Caco-2 (cell line): Measurements from ENCODE around the gene PPP1R9A. TPM values are rescaled to one million over a fixed set of nuclear protein-coding genes. Genes with fewer than 3 reads are reported as not detected.

Experiments
- BruUV-seq: library from RNA; stranded (reverse); fragments of 400-500 nt; replicated peaks from 2 replicates; lab custom pipeline; 2021; lab: Mats Ljungman, UMichigan
- CTCF ChIA-PET: fragments of 300-600 bp; sonication (Branson Sonifier 250); formaldehyde crosslinking; loops from one replicate; lab custom pipeline; 2022; ENCODE audit warnings: antibody characterized with exemption; lab: Charles Lee
- POLR2A ChIA-PET: fragments of 300-600 bp; sonication (Branson Sonifier 250); formaldehyde crosslinking; loops from one replicate; lab custom pipeline; 2022; ENCODE audit warnings: antibody characterized with exemption; lab: Charles Lee
- DNase-seq, 2 experiments: peaks; one replicate each; pipeline versions ENCODE4 v3.0.0 to v3.0.0-alpha.2; 2020 to 2022
- H3K27me3 ChIP-seq: replicated peaks from 2 replicates; pipeline ENCODE4 v1.6.0; 2011; ENCODE audit warnings: low read length; ENCODE audit not compliant: control insufficient read depth, insufficient read depth
- H3K36me3 ChIP-seq: 2 replicates; pipeline ENCODE4 v1.5.1; 2011; ENCODE audit warnings: low read length; ENCODE audit not compliant: control insufficient read depth, insufficient read depth
- H3K4me1 ChIP-seq: fragments of 250-450 bp; sonication (Bioruptor Pico); 2 replicates; pipeline ENCODE4 v1.5.1; 2020; ENCODE audit warnings: mild to moderate bottlenecking
- H3K4me3 ChIP-seq: 2 replicates; pipeline ENCODE4 v1.5.1; 2011; ENCODE audit warnings: low read depth, mild to moderate bottlenecking, control low read depth, low read length
- H3K9me3 ChIP-seq: fragments of 250-450 bp; sonication (Bioruptor Pico); 2 replicates; pipeline ENCODE4 v1.5.1; 2020; ENCODE audit warnings: mild to moderate bottlenecking, moderate library complexity
- H3K27ac Mint-ChIP-seq: one replicate; pipeline ENCODE4 v1.8.0; 2022; ENCODE audit warnings: mixed read lengths; ENCODE audit not compliant: unreplicated experiment
- H3K27me3 Mint-ChIP-seq: one replicate; pipeline ENCODE4 v1.8.0; 2022; ENCODE audit warnings: mixed read lengths; ENCODE audit not compliant: insufficient read depth, unreplicated experiment
- H3K36me3 Mint-ChIP-seq: one replicate; pipeline ENCODE4 v1.8.0; 2022; ENCODE audit warnings: mild to moderate bottlenecking, mixed read lengths; ENCODE audit not compliant: insufficient read depth, unreplicated experiment
- H3K4me1 Mint-ChIP-seq: one replicate; pipeline ENCODE4 v1.8.0; 2022; ENCODE audit warnings: low read depth, mixed read lengths; ENCODE audit not compliant: unreplicated experiment
- H3K4me3 Mint-ChIP-seq: one replicate; pipeline ENCODE4 v1.8.0; 2022; ENCODE audit warnings: mild to moderate bottlenecking, moderate library complexity, mixed read lengths; ENCODE audit not compliant: unreplicated experiment
- H3K9me3 Mint-ChIP-seq: one replicate; pipeline ENCODE4 v1.8.0; 2022; ENCODE audit warnings: mixed read lengths; ENCODE audit not compliant: unreplicated experiment
- intact Hi-C: fragments of 100-400 bp; cut with micrococcal nuclease; formaldehyde crosslinking; loops from one replicate; pipeline ENCODE4 v1.10.0; 2022; ENCODE audit not compliant: unreplicated experiment
- total RNA-seq: library from RNA; stranded (reverse); gene quantifications from 2 replicates; pipeline ENCODE4 v1.2.3, GENCODE V29; 2022
- TF ChIP-seq, protein P1 (sequence below), 2 experiments: fragments of 200-600 bp in 1 of 2; IDR thresholded peaks; 1 replicate in 1 of 2; 2 replicates in 1 of 2; pipeline versions ENCODE4 v1.5.1 to v1.8.0; 2011 to 2022; ENCODE audit warnings: antibody characterized with exemption in 1 of 2, control low read depth in 1 of 2, inconsistent platforms in 1 of 2, low read depth in 1 of 2, low read length in 1 of 2, mild to moderate bottlenecking in 1 of 2, moderate library complexity in 1 of 2; ENCODE audit not compliant: insufficient read depth in 1 of 2, severe bottlenecking in 1 of 2, unreplicated experiment in 1 of 2

PPP1R9A gene
- total RNA-seq, 1 experiment from 2014 or later, result 37.4 TPM

DNA sequence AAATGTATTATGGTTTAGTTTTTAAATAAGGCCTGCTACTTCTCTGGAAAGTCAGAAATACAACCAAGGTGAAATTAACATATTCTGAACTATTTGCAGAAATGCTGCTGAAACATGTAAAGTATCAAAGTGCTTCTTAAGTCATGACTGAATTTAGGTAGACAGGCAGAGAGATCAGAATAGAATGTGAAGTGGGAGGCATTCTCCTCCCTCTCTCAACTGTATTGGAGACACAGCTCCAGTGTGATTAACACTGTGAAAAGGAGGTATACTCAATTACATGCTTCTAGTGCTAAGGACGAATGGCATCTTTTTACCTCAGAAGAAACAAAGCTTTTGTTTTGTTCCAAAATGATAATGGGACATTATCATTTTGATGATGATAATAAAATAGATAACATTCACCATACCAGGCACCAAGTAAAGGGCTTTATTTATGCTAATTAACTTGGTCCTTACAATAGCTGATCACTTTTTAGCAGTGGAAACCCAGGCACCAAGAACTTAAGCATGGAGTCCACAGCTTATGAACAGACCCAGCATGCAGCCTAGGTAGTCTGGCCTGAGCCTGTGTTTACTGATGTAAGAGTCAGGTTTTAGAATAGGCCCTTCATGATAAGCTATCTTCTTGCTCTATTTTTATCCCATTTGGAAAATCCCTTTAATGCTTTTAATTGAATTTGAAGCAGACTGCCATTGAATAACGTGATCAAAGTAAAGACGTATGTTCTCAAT is 26.0 kb downstream of the PPP1R9A start:
- no TSS peak for BruUV-seq

DNA sequence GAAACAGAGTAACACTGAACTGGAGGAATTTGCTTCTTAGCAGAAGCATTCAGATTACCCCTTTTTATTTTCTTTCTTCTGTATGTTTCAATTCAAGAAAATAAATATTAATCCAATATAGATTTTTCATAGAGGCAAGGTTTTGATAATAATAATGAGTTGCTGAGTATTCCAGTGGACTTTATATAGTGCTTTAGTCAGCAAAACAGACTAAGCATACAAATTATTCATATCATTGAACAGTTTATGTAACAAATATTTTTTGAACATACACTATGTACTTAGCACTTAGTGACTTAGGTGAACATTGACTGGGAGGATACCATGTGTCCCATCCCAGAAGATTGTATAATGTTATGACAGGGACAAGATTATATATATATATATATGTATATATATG is 32.0 kb downstream of the PPP1R9A start:
- CTCF ChIA-PET, result no interaction called here
- intact Hi-C loops, result loop anchor here (10.0 kb wide), 1 partner anchor 535 kb away; no protein-coding TSS in a partner anchor
- no TSS peak for BruUV-seq
- POLR2A ChIA-PET, result no interaction called here
- Histone ChIP-seq H3K4me1 (peaks cover 10% of the 10 kb centered on the region; the same call in 1 of the 2 replicates), H3K9me3 (no peaks in the 10 kb centered on the region), H3K4me3 (no peak overlapping the region), H3K36me3 (no peaks in the 10 kb centered on the region), H3K27me3 (no peaks in the 10 kb centered on the region)
- Mint-ChIP-seq H3K4me1 (peaks cover 12% of the 10 kb centered on the region), H3K36me3 (no peaks in the 10 kb centered on the region), H3K27ac (no peak overlapping the region), H3K27me3 (no peaks in the 10 kb centered on the region), H3K9me3 (no peaks in the 10 kb centered on the region), H3K4me3 (no peak overlapping the region)
- TF ChIP-seq, protein P1, sequence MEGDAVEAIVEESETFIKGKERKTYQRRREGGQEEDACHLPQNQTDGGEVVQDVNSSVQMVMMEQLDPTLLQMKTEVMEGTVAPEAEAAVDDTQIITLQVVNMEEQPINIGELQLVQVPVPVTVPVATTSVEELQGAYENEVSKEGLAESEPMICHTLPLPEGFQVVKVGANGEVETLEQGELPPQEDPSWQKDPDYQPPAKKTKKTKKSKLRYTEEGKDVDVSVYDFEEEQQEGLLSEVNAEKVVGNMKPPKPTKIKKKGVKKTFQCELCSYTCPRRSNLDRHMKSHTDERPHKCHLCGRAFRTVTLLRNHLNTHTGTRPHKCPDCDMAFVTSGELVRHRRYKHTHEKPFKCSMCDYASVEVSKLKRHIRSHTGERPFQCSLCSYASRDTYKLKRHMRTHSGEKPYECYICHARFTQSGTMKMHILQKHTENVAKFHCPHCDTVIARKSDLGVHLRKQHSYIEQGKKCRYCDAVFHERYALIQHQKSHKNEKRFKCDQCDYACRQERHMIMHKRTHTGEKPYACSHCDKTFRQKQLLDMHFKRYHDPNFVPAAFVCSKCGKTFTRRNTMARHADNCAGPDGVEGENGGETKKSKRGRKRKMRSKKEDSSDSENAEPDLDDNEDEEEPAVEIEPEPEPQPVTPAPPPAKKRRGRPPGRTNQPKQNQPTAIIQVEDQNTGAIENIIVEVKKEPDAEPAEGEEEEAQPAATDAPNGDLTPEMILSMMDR (IDR thresholded peaks at IDR 0.05; ENCODE audit: insufficient read depth in 1 of 2, low read depth in 1 of 2, low read length in 1 of 2, severe bottlenecking in 1 of 2, unreplicated experiment in 1 of 2), result no peak
- DNase-seq, result no peak

More for the DNA sequence above, 26.0 kb downstream of the PPP1R9A start:
- Mint-ChIP-seq H3K4me1 (peaks cover 8% of the 10 kb centered on the region), H3K36me3 (no peaks in the 10 kb centered on the region), H3K27ac (no peak overlapping the region), H3K9me3 (no peaks in the 10 kb centered on the region), H3K4me3 (no peak overlapping the region), H3K27me3 (no peaks in the 10 kb centered on the region)
- intact Hi-C loops, result loop anchor here (10.0 kb wide), 1 partner anchor 541 kb away; no protein-coding TSS in a partner anchor
- no peaks in the 10 kb centered on the region for H3K9me3 ChIP-seq
- H3K4me1 ChIP-seq, result peaks cover 10% of the 10 kb centered on the region; the same call in 1 of the 2 replicates
- no peak for DNase-seq
- H3K4me3 ChIP-seq, result no peak overlapping the region
- POLR2A ChIA-PET, result no interaction called here
- CTCF ChIA-PET, result no interaction called here
- H3K36me3 ChIP-seq, result no peaks in the 10 kb centered on the region
- no peaks in the 10 kb centered on the region for H3K27me3 ChIP-seq
- TF ChIP-seq, protein P1 (IDR thresholded peaks at IDR 0.05; ENCODE audit: insufficient read depth in 1 of 2, low read depth in 1 of 2, low read length in 1 of 2, severe bottlenecking in 1 of 2, unreplicated experiment in 1 of 2), result no peak

DNA sequence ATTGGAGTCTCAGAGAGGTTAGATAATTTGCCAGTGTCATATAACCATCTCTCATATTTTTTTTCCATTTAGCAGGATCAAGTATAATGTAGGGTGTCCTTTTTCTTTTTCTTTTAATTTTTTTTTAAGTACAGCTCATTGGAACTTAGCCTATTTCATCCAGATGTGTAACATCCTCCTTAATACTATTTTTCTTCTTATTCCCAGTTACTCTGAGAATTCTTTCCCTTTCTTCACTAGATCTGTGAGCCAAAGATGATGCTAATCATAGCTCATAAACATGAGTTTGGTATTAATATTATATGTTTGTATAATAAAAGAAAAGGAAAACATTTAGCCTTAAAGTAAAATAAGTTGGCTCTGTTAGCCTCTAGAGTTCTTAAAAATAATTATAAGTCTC is 32.8 kb downstream of the PPP1R9A start:
- Mint-ChIP-seq H3K27ac (no peak overlapping the region), H3K36me3 (no peaks in the 10 kb centered on the region), H3K4me1 (peaks cover 12% of the 10 kb centered on the region), H3K27me3 (no peaks in the 10 kb centered on the region), H3K9me3 (no peaks in the 10 kb centered on the region), H3K4me3 (no peak overlapping the region)
- DNase-seq, result no peak
- no TSS peak for BruUV-seq
- ChIA-PET CTCF (no interaction called here), POLR2A (no interaction called here)
- Histone ChIP-seq H3K4me3 (no peak overlapping the region), H3K4me1 (peaks cover 6% of the 10 kb centered on the region; the same call in 1 of the 2 replicates), H3K36me3 (no peaks in the 10 kb centered on the region), H3K27me3 (no peaks in the 10 kb centered on the region), H3K9me3 (no peaks in the 10 kb centered on the region)
- TF ChIP-seq, protein P1 (IDR thresholded peaks at IDR 0.05; ENCODE audit: insufficient read depth in 1 of 2, low read depth in 1 of 2, low read length in 1 of 2, severe bottlenecking in 1 of 2, unreplicated experiment in 1 of 2), result no peak
- intact Hi-C loops, result no loop called here
